Measurements from ENCODE around the gene OLFM4. TPM values are rescaled to one million over a fixed set of nuclear protein-coding genes. Genes with fewer than 3 reads are reported as not detected.

The OLFM4 gene
- total and polyA plus RNA-seq, 2 experiments from 2014 or later: not detected

GRCh38 chr13:53074114-53074513 is 45.5 kb downstream of the OLFM4 start:
- Histone ChIP-seq H3K36me3 (ENCODE audit: insufficient read depth) (no peaks in the 10 kb centered on the region; the same call in 1 of the 2 replicates), H3K4me3 (no peak overlapping the region), H3K27me3 (ENCODE audit: insufficient read depth) (no peaks in the 10 kb centered on the region), H3K79me2 (replicated peaks; ENCODE audit: insufficient read depth) (no peaks in the 10 kb centered on the region), H3K9me2 (ENCODE audit: insufficient read depth) (peaks cover 4% of the 10 kb centered on the region; the same call in 1 of the 2 replicates), H3F3A (replicated peaks; ENCODE audit: low read depth) (no peaks in the 10 kb centered on the region), H2AFZ (0 out of 2 replicates have a peak overlapping the region, but pooled peaks have one; percentile 24), H3K4me2 (no peak overlapping the region), H4K20me1 (replicated peaks; ENCODE audit: insufficient read depth) (no peaks in the 10 kb centered on the region), H3K27ac (ENCODE audit: low read depth) (no peak overlapping the region), H3K4me1 (ENCODE audit: insufficient read depth) (peaks cover 5% of the 10 kb centered on the region; the same call in 1 of the 2 replicates)
- TF ChIP-seq CREB1 (CRISPR knock-in tag; IDR thresholded peaks at IDR 0.05; ENCODE audit: low read depth) (no peak), STAT1 (IDR thresholded peaks at IDR 0.05; ENCODE audit: unreplicated experiment) (no peak), EZH2 (IDR thresholded peaks at IDR 0.05; ENCODE audit: low read depth, unreplicated experiment) (no peak), ZNF114 (CRISPR knock-in tag; IDR thresholded peaks at IDR 0.05) (no peak), NANOG (IDR thresholded peaks at IDR 0.05; ENCODE audit: borderline replicate concordance) (no peak), EZH2phosphoT487 (IDR thresholded peaks at IDR 0.05; ENCODE audit: unreplicated experiment) (no peak), REST (IDR thresholded peaks at IDR 0.05; ENCODE audit: unreplicated experiment) (no peak), ZNF331 (CRISPR knock-in tag; IDR thresholded peaks at IDR 0.05; ENCODE audit: low read depth) (no peak)
- TF ChIP-seq, protein P1, sequence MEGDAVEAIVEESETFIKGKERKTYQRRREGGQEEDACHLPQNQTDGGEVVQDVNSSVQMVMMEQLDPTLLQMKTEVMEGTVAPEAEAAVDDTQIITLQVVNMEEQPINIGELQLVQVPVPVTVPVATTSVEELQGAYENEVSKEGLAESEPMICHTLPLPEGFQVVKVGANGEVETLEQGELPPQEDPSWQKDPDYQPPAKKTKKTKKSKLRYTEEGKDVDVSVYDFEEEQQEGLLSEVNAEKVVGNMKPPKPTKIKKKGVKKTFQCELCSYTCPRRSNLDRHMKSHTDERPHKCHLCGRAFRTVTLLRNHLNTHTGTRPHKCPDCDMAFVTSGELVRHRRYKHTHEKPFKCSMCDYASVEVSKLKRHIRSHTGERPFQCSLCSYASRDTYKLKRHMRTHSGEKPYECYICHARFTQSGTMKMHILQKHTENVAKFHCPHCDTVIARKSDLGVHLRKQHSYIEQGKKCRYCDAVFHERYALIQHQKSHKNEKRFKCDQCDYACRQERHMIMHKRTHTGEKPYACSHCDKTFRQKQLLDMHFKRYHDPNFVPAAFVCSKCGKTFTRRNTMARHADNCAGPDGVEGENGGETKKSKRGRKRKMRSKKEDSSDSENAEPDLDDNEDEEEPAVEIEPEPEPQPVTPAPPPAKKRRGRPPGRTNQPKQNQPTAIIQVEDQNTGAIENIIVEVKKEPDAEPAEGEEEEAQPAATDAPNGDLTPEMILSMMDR (conservative IDR thresholded peaks at IDR 0.05; ENCODE audit: low read depth in 2 of 2): no peak
- DNase-seq (ENCODE audit: low spot score) (no peak), ATAC-seq (no peak)
- H3K9me3 Mint-ChIP-seq: peaks cover 7% of the 10 kb centered on the region; the same call in 2 of the 3 replicates
- peaks cover 8% of the 10 kb centered on the region; the same call in 2 of the 3 replicates for H3K36me3 Mint-ChIP-seq (ENCODE audit: low read depth)
- H3K27me3 Mint-ChIP-seq (ENCODE audit: insufficient read depth, low read depth, poor library complexity): peaks cover 3% of the 10 kb centered on the region
- no peak overlapping the region for H3K4me3 Mint-ChIP-seq
- H3K27ac Mint-ChIP-seq: no peak overlapping the region
- peaks cover 23% of the 10 kb centered on the region for H3K4me1 Mint-ChIP-seq
